Erythroblast (primary cell): ENCODE results near the gene RAB33A.
A peak's percentile ranks its signal among the peaks of the same experiment; 100 is the strongest.

Experiments used
- DNase-seq, 2 experiments: peaks; one replicate each; lab custom pipeline; 2025; lab: John Stamatoyannopoulos, UW
- GATA1 ChIP-seq: IDR thresholded peaks from 2 replicates; pipeline ENCODE4 v1.6.1; 2011; ENCODE audit warnings: low read depth, mild to moderate bottlenecking, control low read depth, low read length, moderate library complexity
- POLR2A ChIP-seq: IDR thresholded peaks from 2 replicates; pipeline ENCODE4 v1.6.1; 2011; ENCODE audit warnings: mild to moderate bottlenecking, low read length

The RAB33A gene

GRCh38 chrX:130171446-130172126, at the start of gene RAB33A:
Gene RAB33A (plus strand): TSS chrX:130171962. CDS start chrX:130172063, 101 bp downstream.
- TF ChIP-seq POLR2A (no peak), GATA1 (no peak)
- peak; percentile 20 to 41 for DNase-seq

GRCh38 chrX:130124577-130124976, 47.2 kb upstream of the RAB33A start:
- no peak for DNase-seq
- no peak for TF ChIP-seq GATA1
- no peak for TF ChIP-seq POLR2A

- TF ChIP-seq POLR2A (no peak), GATA1 (no peak)
- peak; percentile 27 to 40 for DNase-seq
Measured at GRCh38 chrX:130125091-130125874, 46.5 kb upstream of the RAB33A start.

GRCh38 chrX:130130990-130131389, 40.8 kb upstream of the RAB33A start:
- DNase-seq = no peak
- no peak for TF ChIP-seq GATA1
- TF ChIP-seq POLR2A = no peak

- TF ChIP-seq POLR2A (no peak), GATA1 (no peak)
- no peak for DNase-seq
Measured at GRCh38 chrX:130136496-130136895, 35.3 kb upstream of the RAB33A start.

GRCh38 chrX:130136961-130137360, 34.8 kb upstream of the RAB33A start:
- DNase-seq = no peak
- TF ChIP-seq POLR2A = no peak
- no peak for TF ChIP-seq GATA1

GRCh38 chrX:130139474-130140201, 32.1 kb upstream of the RAB33A start:
- peak in 1 of 2 experiments; percentile 1 for DNase-seq
- TF ChIP-seq POLR2A = no peak
- TF ChIP-seq GATA1 = no peak

GRCh38 chrX:130144509-130144908, 27.3 kb upstream of the RAB33A start:
- TF ChIP-seq GATA1 = no peak
- no peak for TF ChIP-seq POLR2A
- peak; percentile 0 to 21 for DNase-seq

GRCh38 chrX:130145123-130145522, 26.6 kb upstream of the RAB33A start:
- TF ChIP-seq POLR2A (no peak), GATA1 (no peak)
- DNase-seq = no peak

GRCh38 chrX:130147631-130148030, 24.1 kb upstream of the RAB33A start:
- TF ChIP-seq GATA1 = no peak
- TF ChIP-seq POLR2A = no peak
- DNase-seq = no peak

- TF ChIP-seq POLR2A (no peak), GATA1 (no peak)
Measured at GRCh38 chrX:130155564-130155963, 16.2 kb upstream of the RAB33A start.

GRCh38 chrX:130158311-130158710, 13.5 kb upstream of the RAB33A start:
- DNase-seq = no peak
- TF ChIP-seq GATA1 = no peak
- TF ChIP-seq POLR2A = no peak

More at GRCh38 chrX:130155564-130155963, 16.2 kb upstream of the RAB33A start:
- no peak for DNase-seq

GRCh38 chrX:130159776-130160175, 12.0 kb upstream of the RAB33A start:
- TF ChIP-seq GATA1 (no peak), POLR2A (no peak)
- no peak for DNase-seq
